ENCODE data around the gene RXYLT1.
"Not testable (repeated sequence)": the region's sequence is repeated elsewhere in the genome, so short reads cannot be mapped to it uniquely, and the experiment has no call there.

Gene RXYLT1

GRCh38 chr12:63838411-63838810 is 58.7 kb downstream of the RXYLT1 start:
- no peak for FAIRE-seq
- DNase-seq (ENCODE audit: extremely low spot score, insufficient read length, low read depth), result no peak

- DNase-seq (ENCODE audit: extremely low spot score, insufficient read length, low read depth), result no peak
- FAIRE-seq, result no peak
Measured at GRCh38 chr12:63841011-63841410, 61.3 kb downstream of the RXYLT1 start.

- DNase-seq (ENCODE audit: extremely low spot score, insufficient read length, low read depth) (no peak), FAIRE-seq (no peak)
Measured at GRCh38 chr12:63841571-63841970, 61.9 kb downstream of the RXYLT1 start.

- not testable (repeated sequence) for FAIRE-seq; DNase-seq (ENCODE audit: extremely low spot score, insufficient read length, low read depth)
Measured at GRCh38 chr12:63842750-63843149, 63.0 kb downstream of the RXYLT1 start.

GRCh38 chr12:63843254-63843720 is 63.6 kb downstream of the RXYLT1 start:
- FAIRE-seq, result no peak
- no peak for DNase-seq (ENCODE audit: extremely low spot score, insufficient read length, low read depth)

GRCh38 chr12:63843721-63844390 is 64.1 kb downstream of the RXYLT1 start:
- peak; percentile 64 for FAIRE-seq

GRCh38 chr12:63844391-63845341 is 65.0 kb downstream of the RXYLT1 start, which contains the start of gene SRGAP1:
Gene SRGAP1 (plus strand): TSS chr12:63844700. CDS start chr12:63844817, 117 bp downstream.
- FAIRE-seq, result no peak
- DNase-seq (ENCODE audit: extremely low spot score, insufficient read length, low read depth), result peak; percentile 11

More at GRCh38 chr12:63843721-63844390, 64.1 kb downstream of the RXYLT1 start:
- DNase-seq (ENCODE audit: extremely low spot score, insufficient read length, low read depth), result peak; percentile 79

- FAIRE-seq, result no peak
- no peak for DNase-seq (ENCODE audit: extremely low spot score, insufficient read length, low read depth)
Measured at GRCh38 chr12:63845726-63846125, 66.0 kb downstream of the RXYLT1 start.

GRCh38 chr12:63846238-63846967 is 66.7 kb downstream of the RXYLT1 start:
- DNase-seq (ENCODE audit: extremely low spot score, insufficient read length, low read depth), result no peak
- no peak for FAIRE-seq

- DNase-seq (ENCODE audit: extremely low spot score, insufficient read length, low read depth) (no peak), FAIRE-seq (no peak)
Measured at GRCh38 chr12:63848450-63848849, 68.7 kb downstream of the RXYLT1 start.

- FAIRE-seq, result no peak
- no peak for DNase-seq (ENCODE audit: extremely low spot score, insufficient read length, low read depth)
Measured at GRCh38 chr12:63849106-63849620, 69.5 kb downstream of the RXYLT1 start.

- FAIRE-seq, result no peak
- no peak for DNase-seq (ENCODE audit: extremely low spot score, insufficient read length, low read depth)
Measured at GRCh38 chr12:63849641-63850040, 69.9 kb downstream of the RXYLT1 start.

- DNase-seq (ENCODE audit: extremely low spot score, insufficient read length, low read depth) (no peak), FAIRE-seq (no peak)
Measured at GRCh38 chr12:63853978-63854377, 74.3 kb downstream of the RXYLT1 start.

GRCh38 chr12:63855299-63855698 is 75.6 kb downstream of the RXYLT1 start:
- FAIRE-seq (no peak), DNase-seq (ENCODE audit: extremely low spot score, insufficient read length, low read depth) (no peak)

- no peak for DNase-seq (ENCODE audit: extremely low spot score, insufficient read length, low read depth)
- FAIRE-seq, result no peak
Measured at GRCh38 chr12:63857771-63858670, 78.3 kb downstream of the RXYLT1 start.
